ENCODE measurements around the gene GRB7.

Gene GRB7

GRCh38 chr17:39735882-39736281, 1.9 kb upstream of the GRB7 start:
- DNase-seq (ENCODE audit: low spot score), result no peak
- in situ Hi-C loops (cut with MboI; ENCODE audit: low pct_unique_long_range_greater_than_20kb, low sequenced_read_pairs, unreplicated experiment), result no loop called here
- TF ChIP-seq, protein P1, sequence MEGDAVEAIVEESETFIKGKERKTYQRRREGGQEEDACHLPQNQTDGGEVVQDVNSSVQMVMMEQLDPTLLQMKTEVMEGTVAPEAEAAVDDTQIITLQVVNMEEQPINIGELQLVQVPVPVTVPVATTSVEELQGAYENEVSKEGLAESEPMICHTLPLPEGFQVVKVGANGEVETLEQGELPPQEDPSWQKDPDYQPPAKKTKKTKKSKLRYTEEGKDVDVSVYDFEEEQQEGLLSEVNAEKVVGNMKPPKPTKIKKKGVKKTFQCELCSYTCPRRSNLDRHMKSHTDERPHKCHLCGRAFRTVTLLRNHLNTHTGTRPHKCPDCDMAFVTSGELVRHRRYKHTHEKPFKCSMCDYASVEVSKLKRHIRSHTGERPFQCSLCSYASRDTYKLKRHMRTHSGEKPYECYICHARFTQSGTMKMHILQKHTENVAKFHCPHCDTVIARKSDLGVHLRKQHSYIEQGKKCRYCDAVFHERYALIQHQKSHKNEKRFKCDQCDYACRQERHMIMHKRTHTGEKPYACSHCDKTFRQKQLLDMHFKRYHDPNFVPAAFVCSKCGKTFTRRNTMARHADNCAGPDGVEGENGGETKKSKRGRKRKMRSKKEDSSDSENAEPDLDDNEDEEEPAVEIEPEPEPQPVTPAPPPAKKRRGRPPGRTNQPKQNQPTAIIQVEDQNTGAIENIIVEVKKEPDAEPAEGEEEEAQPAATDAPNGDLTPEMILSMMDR (IDR thresholded peaks at IDR 0.05; ENCODE audit: extremely low read depth, insufficient read depth, missing control alignments), result no peak

GRCh38 chr17:39736319-39737165, 1.2 kb upstream of the GRB7 start:
- in situ Hi-C loops (cut with MboI; ENCODE audit: low pct_unique_long_range_greater_than_20kb, low sequenced_read_pairs, unreplicated experiment), result no loop called here
- TF ChIP-seq, protein P1 (IDR thresholded peaks at IDR 0.05; ENCODE audit: extremely low read depth, insufficient read depth, missing control alignments), result no peak
- no peak for DNase-seq (ENCODE audit: low spot score)

DNA sequence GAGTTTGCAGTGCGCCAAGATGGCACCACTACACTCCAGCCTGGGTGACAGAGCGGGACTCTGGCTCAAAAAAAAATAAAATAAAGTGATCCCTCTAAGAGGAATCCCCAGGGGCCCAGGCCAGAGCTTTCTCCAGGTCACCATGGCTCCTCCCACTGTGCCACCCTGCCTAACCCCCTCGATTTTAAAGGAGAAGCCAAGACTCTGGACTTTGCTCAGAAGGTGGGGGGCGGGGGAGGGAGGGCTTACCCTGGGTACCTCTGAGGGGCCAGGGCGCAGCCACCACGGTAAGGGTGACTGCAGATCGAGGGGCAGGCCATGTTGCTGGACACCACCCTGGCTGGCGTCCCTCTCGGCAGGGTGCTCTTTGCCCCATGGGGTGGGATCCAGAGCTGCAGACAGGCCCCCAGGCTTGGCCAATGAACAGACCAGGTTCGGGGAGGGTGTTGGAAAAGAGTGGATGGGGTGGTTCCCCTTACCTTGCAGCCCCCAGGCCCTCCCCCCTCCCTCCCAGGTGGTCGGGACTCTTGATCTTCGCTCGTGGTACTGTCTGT, 455 bp upstream of the GRB7 start:
- no peak for DNase-seq (ENCODE audit: low spot score)
- TF ChIP-seq, protein P1 (IDR thresholded peaks at IDR 0.05; ENCODE audit: extremely low read depth, insufficient read depth, missing control alignments), result no peak
- in situ Hi-C loops (cut with MboI; ENCODE audit: low pct_unique_long_range_greater_than_20kb, low sequenced_read_pairs, unreplicated experiment), result no loop called here

DNA sequence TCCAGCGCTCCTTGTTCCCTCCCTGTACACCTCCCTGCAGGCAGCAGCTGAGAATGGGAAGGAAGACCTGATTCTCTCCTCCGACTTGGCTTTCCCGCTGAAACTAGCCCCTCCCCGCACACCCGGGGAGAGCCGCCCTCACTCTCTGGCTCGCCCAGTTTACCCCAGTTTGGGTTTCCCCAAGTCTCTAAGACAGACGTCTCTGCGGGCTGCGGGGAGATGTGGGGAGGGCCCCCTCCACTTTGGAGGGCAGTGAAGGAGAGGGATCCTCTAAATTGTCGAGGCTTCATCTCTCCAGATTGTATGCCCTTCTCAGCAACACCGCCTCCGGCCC, 797 bp downstream of the GRB7 start:
- in situ Hi-C loops (cut with MboI; ENCODE audit: low pct_unique_long_range_greater_than_20kb, low sequenced_read_pairs, unreplicated experiment), result no loop called here
- TF ChIP-seq, protein P1 (IDR thresholded peaks at IDR 0.05; ENCODE audit: extremely low read depth, insufficient read depth, missing control alignments), result no peak
- DNase-seq (ENCODE audit: low spot score), result peak; percentile 80

- in situ Hi-C loops (cut with MboI; ENCODE audit: low pct_unique_long_range_greater_than_20kb, low sequenced_read_pairs, unreplicated experiment), result no loop called here
- TF ChIP-seq, protein P1 (IDR thresholded peaks at IDR 0.05; ENCODE audit: extremely low read depth, insufficient read depth, missing control alignments), result no peak
- no peak for DNase-seq (ENCODE audit: low spot score)
Observed at GRCh38 chr17:39738983-39739884, 1.5 kb downstream of the GRB7 start.

DNA sequence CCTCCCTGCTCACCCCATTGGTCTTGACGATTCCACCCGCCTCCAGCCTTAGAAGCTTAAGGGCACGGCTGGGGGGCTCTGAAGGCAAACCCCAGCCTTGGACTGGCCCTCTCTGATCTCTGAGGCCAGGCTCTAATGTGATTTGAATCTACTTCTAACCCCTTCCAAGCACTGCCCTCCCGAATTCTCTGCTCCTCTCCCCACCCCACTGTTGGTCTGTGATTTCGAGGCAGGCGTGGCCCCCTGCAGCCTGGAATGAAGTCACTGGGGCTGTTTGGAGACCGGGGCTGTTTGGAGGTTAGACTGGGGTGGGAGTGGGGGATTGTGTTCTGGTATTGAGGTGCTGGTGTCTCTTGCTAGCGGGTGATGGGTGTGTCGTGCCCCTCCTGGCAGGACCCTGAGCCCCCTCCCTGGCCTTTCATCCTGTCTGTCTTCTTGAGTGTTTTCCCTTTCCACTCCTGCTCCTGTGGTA, 2.2 kb downstream of the GRB7 start:
- in situ Hi-C loops (cut with MboI; ENCODE audit: low pct_unique_long_range_greater_than_20kb, low sequenced_read_pairs, unreplicated experiment), result no loop called here
- TF ChIP-seq, protein P1 (IDR thresholded peaks at IDR 0.05; ENCODE audit: extremely low read depth, insufficient read depth, missing control alignments), result no peak
- DNase-seq (ENCODE audit: low spot score), result no peak
